Sigmoid colon (tissue), 4 donors: Measurements from ENCODE around the gene MAPKAP1.

ENCODE experiments used
- CTCF ChIP-seq, 4 experiments: fragments of 450-650 bp in 3 of 4; fragments of 200-600 bp in 1 of 4; IDR thresholded peaks; one replicate each; pipeline ENCODE4 v1.5.1; 2016 to 2019; ENCODE audit warnings: antibody characterized with exemption in 4 of 4, mild to moderate bottlenecking in 3 of 4, moderate library complexity in 2 of 4
- EP300 ChIP-seq, 4 donors: sonication (generic); formaldehyde crosslinking; IDR thresholded peaks; one replicate each; pipeline ENCODE4 v1.6.1; 2017; ENCODE audit warnings: antibody characterized with exemption in 4 of 4
- POLR2A ChIP-seq, 2 donors: fragments of 450-650 bp; IDR thresholded peaks; one replicate each; pipeline ENCODE4 v1.6.1; 2016; ENCODE audit warnings: antibody characterized with exemption in 2 of 2, mild to moderate bottlenecking in 2 of 2, moderate library complexity in 2 of 2
- POLR2AphosphoS5 ChIP-seq, 4 donors: sonication (generic); formaldehyde crosslinking; IDR thresholded peaks; one replicate each; pipeline ENCODE4 v1.6.1; 2017; ENCODE audit warnings: antibody characterized with exemption in 4 of 4

DNA sequence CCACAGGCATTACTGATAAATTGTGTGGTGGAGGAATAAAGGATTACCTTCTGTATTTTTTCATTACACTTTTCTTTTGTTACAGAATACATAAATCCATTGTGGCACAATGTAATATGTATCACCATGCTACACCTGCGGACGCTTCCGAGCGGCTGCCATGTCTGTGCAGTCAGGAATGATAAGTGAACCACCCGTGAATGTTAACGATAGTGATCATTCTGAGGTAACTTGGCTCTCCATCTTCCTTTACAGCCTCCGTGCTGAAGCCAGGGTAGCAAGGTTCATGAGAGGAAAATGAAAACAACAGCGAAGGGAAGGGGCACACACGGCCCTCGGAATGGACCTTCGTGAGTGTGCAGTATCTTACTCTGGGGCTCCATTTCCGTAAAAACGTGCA, 161.2 kb downstream of the MAPKAP1 start:
- TF ChIP-seq CTCF (IDR thresholded peaks at IDR 0.05): no peak
- no peak for TF ChIP-seq POLR2A (IDR thresholded peaks at IDR 0.05)
- TF ChIP-seq EP300 (IDR thresholded peaks at IDR 0.05): no peak
- TF ChIP-seq POLR2AphosphoS5 (IDR thresholded peaks at IDR 0.05): no peak
